K562 (cell line): Measurements from ENCODE around the gene DHPS. TPM values are rescaled to one million over a fixed set of nuclear protein-coding genes. Genes with fewer than 3 reads are reported as not detected.

Source experiments
- ATAC-seq: fragments of 200-7000 bp; cut with Tn5 transposase; 3 replicates; pipeline ENCODE4 v1.9.1; 2020; ENCODE audit warnings: moderate library complexity
- BruUV-seq: library from RNA; stranded (reverse); fragments of 400-500 nt; replicated peaks from 2 replicates; lab custom pipeline; 2021; lab: Mats Ljungman, UMichigan
- CTCF ChIA-PET: fragments of 300-600 bp; formaldehyde crosslinking; extraction: SDS; loops from one replicate; lab custom pipeline; 2021; ENCODE audit warnings: low intra/inter-chr PET ratio; lab: Yijun Ruan, JAX
- POLR2A ChIA-PET: fragments of 300-600, 350-650 bp; sonication (Branson Sonifier 250); formaldehyde crosslinking; extraction: SDS; loops from one replicate; lab custom pipeline; 2021; ENCODE audit warnings: antibody characterized with exemption, inconsistent platforms; lab: Yijun Ruan, JAX
- DNase-seq, 4 experiments: peaks; one replicate each; pipeline versions ENCODE4 v3.0.0 to v3.0.0-alpha.2; 2011 to 2018; ENCODE audit warnings: low spot score in 3 of 4, mixed read lengths in 3 of 4; ENCODE audit errors: extremely low read depth in 1 of 4
- FAIRE-seq: peaks from 2 replicates; lab custom pipeline; 2011; peaks lifted over from hg19 to GRCh38; lab: Jason Lieb, UNC
- H2AFZ ChIP-seq: 2 replicates; pipeline ENCODE4 v1.6.0; 2011; ENCODE audit warnings: low read depth, low read length, control low read depth, inconsistent platforms
- H3K27ac ChIP-seq: fragments of 200-600 bp; 3 replicates; pipeline ENCODE4 v1.8.0; 2011; ENCODE audit warnings: low read depth, mild to moderate bottlenecking, control low read depth, inconsistent platforms, low read length, moderate library complexity, mixed read lengths; ENCODE audit errors: extremely low read depth
- H3K27me3 ChIP-seq, 2 experiments: fragments of 300-600 bp in 1 of 2; 2 replicates in 1 of 2; 3 replicates in 1 of 2; pipeline versions ENCODE4 v1.6.0 to v1.8.0; 2011; ENCODE audit warnings: inconsistent platforms in 2 of 2, low read length in 2 of 2, mild to moderate bottlenecking in 1 of 2, mixed read lengths in 1 of 2, moderate library complexity in 1 of 2; ENCODE audit not compliant: control insufficient read depth in 2 of 2, insufficient read depth in 2 of 2
- H3K36me3 ChIP-seq: fragments of 300-600 bp; 3 replicates; pipeline ENCODE4 v1.8.0; 2011; ENCODE audit warnings: mild to moderate bottlenecking, low read length, inconsistent platforms; ENCODE audit not compliant: control insufficient read depth, insufficient read depth
- H3K4me1 ChIP-seq, 2 experiments: fragments of 200-600 bp in 1 of 2; replicated peaks in 1 of 2; 2 replicates in 1 of 2; 3 replicates in 1 of 2; pipeline versions ENCODE4 v1.5.1 to v1.8.0; 2011; ENCODE audit warnings: inconsistent platforms in 2 of 2, low read length in 2 of 2, mild to moderate bottlenecking in 1 of 2, mixed read lengths in 1 of 2, moderate library complexity in 1 of 2; ENCODE audit not compliant: control insufficient read depth in 2 of 2, insufficient read depth in 2 of 2
- H3K4me2 ChIP-seq: 2 replicates; pipeline ENCODE4 v1.6.1; 2011; ENCODE audit warnings: low read length, control low read depth, inconsistent platforms, mixed read lengths; ENCODE audit not compliant: insufficient read depth
- H3K4me3 ChIP-seq: fragments of 200-600 bp; sonication (generic), shearing (Covaris generic); 2 replicates; pipeline ENCODE4 v1.5.1; 2016; ENCODE audit warnings: control low read depth, inconsistent platforms
- H3K79me2 ChIP-seq: fragments of 200-600 bp; 3 replicates; pipeline ENCODE4 v1.8.0; 2011; ENCODE audit warnings: low read length, inconsistent platforms; ENCODE audit not compliant: control insufficient read depth, insufficient read depth
- H3K9ac ChIP-seq, 2 experiments: 2 replicates each; pipeline versions ENCODE4 v1.6.0 to v1.6.1; 2011; ENCODE audit warnings: low read depth in 2 of 2, low read length in 2 of 2, control low read depth in 1 of 2, inconsistent platforms in 1 of 2, mild to moderate bottlenecking in 1 of 2, mixed read lengths in 1 of 2; ENCODE audit not compliant: insufficient read depth in 1 of 2
- H3K9me1 ChIP-seq: one replicate; pipeline ENCODE4 v1.6.0; 2011; ENCODE audit warnings: inconsistent platforms, mild to moderate bottlenecking, low read length, moderate library complexity; ENCODE audit not compliant: control insufficient read depth, insufficient read depth
- H3K9me3 ChIP-seq: replicated peaks from 2 replicates; pipeline ENCODE4 v1.5.1; 2011; ENCODE audit warnings: low read depth, low read length, inconsistent platforms; ENCODE audit not compliant: control insufficient read depth, insufficient read depth
- H4K20me1 ChIP-seq: replicated peaks from 2 replicates; pipeline ENCODE4 v1.6.1; 2011; ENCODE audit warnings: low read length, inconsistent platforms, mixed read lengths; ENCODE audit not compliant: control insufficient read depth, insufficient read depth
- ERF ChIP-seq: fragments of 450-650 bp; formaldehyde crosslinking; IDR thresholded peaks from 2 replicates; pipeline ENCODE4 v1.4.0; 2020; ENCODE audit warnings: mild to moderate bottlenecking, mixed read lengths
- HMBOX1 ChIP-seq: sonication (generic); IDR thresholded peaks from 2 replicates; pipeline ENCODE4 v1.6.1; 2016
- HMGXB4 ChIP-seq: sonication (generic); formaldehyde crosslinking; IDR thresholded peaks from 2 replicates; pipeline ENCODE4 v1.8.1; 2023; ENCODE audit warnings: mild to moderate bottlenecking, missing genetic modification reagents
- LCOR ChIP-seq: sonication (generic); formaldehyde crosslinking; IDR thresholded peaks from 2 replicates; pipeline ENCODE4 v1.8.0; 2022; ENCODE audit warnings: mild to moderate bottlenecking, missing genetic modification reagents
- MITF ChIP-seq: IDR thresholded peaks from 2 replicates; pipeline ENCODE4 v1.6.1; 2014; ENCODE audit warnings: antibody characterized with exemption
- NRF1 ChIP-seq, 2 experiments: fragments of 450-650 bp; IDR thresholded peaks in 1 of 2; conservative IDR thresholded peaks in 1 of 2; 2 replicates each; pipeline ENCODE4 v1.6.1; 2014; ENCODE audit warnings: mild to moderate bottlenecking in 2 of 2
- RB1 ChIP-seq: fragments of 450-650 bp; IDR thresholded peaks from 2 replicates; pipeline ENCODE4 v1.6.1; 2017; ENCODE audit warnings: low read depth, mild to moderate bottlenecking
- TFE3 ChIP-seq: fragments of 450-650 bp; formaldehyde crosslinking; IDR thresholded peaks from 2 replicates; pipeline ENCODE4 v1.4.0; 2020; ENCODE audit warnings: mild to moderate bottlenecking, mixed read lengths
- ZNF174 ChIP-seq: fragments of 250-450 bp; sonication (Bioruptor Pico); IDR thresholded peaks from 2 replicates; pipeline ENCODE4 v1.4.0; 2020; ENCODE audit warnings: mild to moderate bottlenecking
- WGBS: fragments of 100-300 bp; shearing (Covaris generic); methylation state at CpG from one replicate; pipeline ENCODE4 v1.1.6; 2016; ENCODE audit warnings: low coverage, mixed read lengths; ENCODE audit not compliant: insufficient coverage; ENCODE audit errors: missing lambda C conversion rate; 5-methylcytosine and 5-hydroxymethylcytosine counted together
- in situ Hi-C: fragments of 300-500 bp; cut with MboI; formaldehyde crosslinking; loops from 4 replicates; pipeline ENCODE4 v1.15.0; 2018; ENCODE audit warnings: inconsistent platforms, mixed read lengths
- intact Hi-C: fragments of 100-400 bp; cut with micrococcal nuclease; formaldehyde crosslinking; loops from 2 replicates; pipeline ENCODE4 v1.14.2; 2022
- polyA plus RNA-seq, 8 experiments: library from polyadenylated mRNA; depleted of rRNA in 4 of 8; stranded (reverse) in 5 of 8; unstranded in 3 of 8; fragments of >200 nt; fragmentation: Nextera tagmentation in 2 of 8; fragmentation: Illumina TruSeq in 1 of 8; extraction: Ambion mirVana in 2 of 8; extraction: Trizol in 1 of 8; gene quantifications; 2 replicates each; pipeline versions ENCODE4 v1.2.1 to v1.2.3, GENCODE V29; 2011 to 2014; ENCODE audit warnings: inconsistent platforms in 1 of 8, missing spikeins in 1 of 8
- total RNA-seq, 7 experiments: library from RNA; depleted of rRNA in 6 of 7; stranded (reverse); fragments of >200 nt in 6 of 7; fragmentation: Illumina TruSeq in 2 of 7; extraction: Trizol in 2 of 7; gene quantifications; 2 replicates each; pipeline versions ENCODE4 v1.2.1 to v1.2.3, GENCODE V29; 2011 to 2021; ENCODE audit warnings: low replicate concordance in 1 of 7

DHPS gene
- total and polyA plus RNA-seq, 9 of the 15 experiments (the other 6 are each of a cell fraction or from before 2014, with no cell fraction given): 47.1 to 110 (median 79.9) TPM

GRCh38 chr19:12667731-12668302, 13.9 kb downstream of the DHPS start (continued):
- no peak for TF ChIP-seq NRF1 (conservative IDR thresholded peaks at IDR 0.05 in 1 of 2, IDR thresholded peaks at IDR 0.05 in 1 of 2)

- Histone ChIP-seq H3K4me3 (peak within 1 kb of the TSS; percentile 75), H3K9me3 (no peaks in the 10 kb centered on the region), H3K79me2 (peaks cover 34% of the 10 kb centered on the region), H3K4me1 (peaks cover 18 to 54% of the 10 kb centered on the region in 2 experiments; a peak in 4 of 5 replicates), H3K36me3 (peaks cover 27% of the 10 kb centered on the region; the same call in 2 of the 3 replicates), H3K9me1 (no peaks in the 10 kb centered on the region), H2AFZ (peak within 1 kb of the TSS; percentile 95), H3K27me3 (no peaks in the 10 kb centered on the region), H3K4me2 (peak within 1 kb of the TSS; percentile 99), H3K27ac (peak within 1 kb of the TSS; percentile 62; the same call in 2 of the 3 replicates), H3K9ac (peak within 1 kb of the TSS; percentile 70 to 89), H4K20me1 (peaks cover 5% of the 10 kb centered on the region; the same call in 1 of the 2 replicates)
- DNase-seq: peak; percentile 87 to 96 (median 94)
- FAIRE-seq: peak; percentile 80
- in situ Hi-C loops (no loop called here), intact Hi-C loops (no loop called here)
- peak; percentile 88 for ATAC-seq
- no TSS peak for BruUV-seq
- 1% methylated on average over 42 of the region's 46 CpGs for WGBS
- ChIA-PET POLR2A (interaction anchor here (0.6 to 1.1 kb wide), 11 partner anchors 9 to 596 kb away, joined by 3 to 6 read pairs (median 4); partner anchors contain the start of genes ZNF490 and ZNF791), CTCF (no interaction called here)
- no peak for TF ChIP-seq ZNF174 (CRISPR knock-in tag)
- no peak for TF ChIP-seq MITF
- TF ChIP-seq HMGXB4 (CRISPR knock-in tag): no peak
- TF ChIP-seq RB1: no peak
- TF ChIP-seq ERF (CRISPR knock-in tag): no peak
- no peak for TF ChIP-seq HMBOX1
- no peak for TF ChIP-seq LCOR (CRISPR knock-in tag)
- no peak for TF ChIP-seq TFE3 (CRISPR knock-in tag)
Observed at GRCh38 chr19:12666265-12667048, 15.2 kb downstream of the DHPS start, which contains the start of the genes MAN2B1 and WDR83. Gene MAN2B1 (minus strand): TSS chr19:12666742. CDS start chr19:12666701, 41 bp downstream. Gene WDR83 (plus strand): TSS chr19:12666807. CDS start chr19:12669791, 2,984 bp downstream.
